ENCODE measurements around the gene THTPA.

Gene THTPA

DNA sequence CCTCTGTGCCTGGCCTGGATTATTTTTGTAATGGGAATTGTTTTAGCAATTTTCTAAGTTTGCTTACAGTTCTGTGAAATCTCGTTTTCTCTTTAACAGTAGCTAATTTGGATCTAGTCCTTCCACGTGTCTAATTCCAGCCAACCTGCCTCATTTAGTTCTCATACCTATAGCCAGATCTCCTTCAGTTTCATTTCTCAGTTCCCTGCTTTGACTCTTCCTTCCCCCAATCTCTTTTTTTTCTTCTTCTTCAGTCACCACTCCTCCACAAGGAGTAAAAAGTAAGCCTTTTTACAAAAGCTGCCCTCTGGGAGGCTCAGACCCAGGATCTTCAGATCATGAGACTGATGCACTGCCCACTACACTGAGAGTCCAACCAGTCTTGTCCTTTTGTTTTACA lies 1.4 kb downstream of the THTPA start:
- H3K4me3 Mint-ChIP-seq, result peak overlapping the region; percentile 75
- H3K36me3 Mint-ChIP-seq (ENCODE audit: low read depth), result peaks cover 30% of the 10 kb centered on the region
- H3K9me3 Mint-ChIP-seq, result no peaks in the 10 kb centered on the region
- no peaks in the 10 kb centered on the region for H3K27me3 Mint-ChIP-seq
- H3K27ac Mint-ChIP-seq, result peak overlapping the region; percentile 88
- peaks cover 58% of the 10 kb centered on the region for H3K4me1 Mint-ChIP-seq (ENCODE audit: low read depth)

DNA sequence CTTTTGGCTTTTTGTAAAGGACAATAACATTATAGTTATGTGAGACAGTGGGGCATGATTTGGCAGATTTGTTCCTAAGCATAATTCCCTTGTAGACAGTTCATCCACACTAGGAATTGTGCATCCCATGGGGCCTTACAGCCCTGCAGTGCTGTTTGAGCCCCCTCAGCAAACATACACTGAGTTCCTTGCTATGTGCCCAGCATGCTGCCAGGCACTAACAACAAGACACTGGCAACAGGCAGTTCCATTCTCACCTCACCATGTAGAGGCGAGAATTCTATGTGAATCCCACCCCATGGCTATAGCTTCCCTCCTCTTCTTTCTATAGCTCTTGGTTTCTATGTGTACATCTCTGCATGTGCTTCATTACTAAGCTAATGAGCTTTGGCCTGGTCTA lies 1.9 kb downstream of the THTPA start:
- H3K4me3 Mint-ChIP-seq, result peak overlapping the region; percentile 75

DNA sequence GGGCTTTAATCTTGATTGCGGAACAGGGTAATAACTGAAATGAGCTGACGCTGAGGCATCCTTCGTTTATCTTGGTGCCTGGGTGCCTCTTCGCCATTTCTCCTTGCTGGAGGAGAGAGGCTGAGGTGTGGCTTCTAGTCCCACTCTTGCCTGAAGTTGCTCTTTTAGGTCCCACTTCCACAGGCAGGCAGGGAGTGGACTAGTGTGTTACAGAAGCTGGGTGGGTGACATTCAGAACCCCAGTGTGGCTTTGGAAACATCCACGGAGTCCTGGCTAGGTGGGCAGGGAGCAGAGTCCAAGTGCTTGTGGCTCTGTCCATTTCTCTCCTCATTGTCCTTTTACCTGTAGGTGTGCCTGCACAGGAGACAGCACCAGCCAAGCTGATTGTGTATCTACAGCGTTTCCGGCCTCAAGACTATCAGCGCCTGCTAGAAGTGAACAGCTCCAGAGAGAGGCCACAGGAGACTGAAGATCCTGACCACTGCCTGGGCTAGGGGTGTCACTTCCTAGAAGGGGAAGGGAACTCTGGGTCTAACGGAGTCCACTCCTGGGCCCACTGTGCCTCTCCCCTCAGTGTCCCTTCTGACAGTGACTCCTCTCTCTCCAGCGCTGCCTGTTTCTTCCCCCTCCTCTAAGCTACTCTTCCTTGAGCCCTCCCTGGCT lies 2.4 kb downstream of the THTPA start:
- Mint-ChIP-seq H3K4me1 (ENCODE audit: low read depth) (peaks cover 62% of the 10 kb centered on the region), H3K36me3 (ENCODE audit: low read depth) (peaks cover 35% of the 10 kb centered on the region), H3K4me3 (peak overlapping the region; percentile 22), H3K9me3 (no peaks in the 10 kb centered on the region), H3K27me3 (no peaks in the 10 kb centered on the region), H3K27ac (peak overlapping the region; percentile 88)

More for the DNA sequence above, 1.9 kb downstream of the THTPA start:
- peaks cover 61% of the 10 kb centered on the region for H3K4me1 Mint-ChIP-seq (ENCODE audit: low read depth)
- H3K36me3 Mint-ChIP-seq (ENCODE audit: low read depth), result peaks cover 33% of the 10 kb centered on the region
- no peaks in the 10 kb centered on the region for H3K9me3 Mint-ChIP-seq
- H3K27ac Mint-ChIP-seq, result peak overlapping the region; percentile 88
- no peaks in the 10 kb centered on the region for H3K27me3 Mint-ChIP-seq

DNA sequence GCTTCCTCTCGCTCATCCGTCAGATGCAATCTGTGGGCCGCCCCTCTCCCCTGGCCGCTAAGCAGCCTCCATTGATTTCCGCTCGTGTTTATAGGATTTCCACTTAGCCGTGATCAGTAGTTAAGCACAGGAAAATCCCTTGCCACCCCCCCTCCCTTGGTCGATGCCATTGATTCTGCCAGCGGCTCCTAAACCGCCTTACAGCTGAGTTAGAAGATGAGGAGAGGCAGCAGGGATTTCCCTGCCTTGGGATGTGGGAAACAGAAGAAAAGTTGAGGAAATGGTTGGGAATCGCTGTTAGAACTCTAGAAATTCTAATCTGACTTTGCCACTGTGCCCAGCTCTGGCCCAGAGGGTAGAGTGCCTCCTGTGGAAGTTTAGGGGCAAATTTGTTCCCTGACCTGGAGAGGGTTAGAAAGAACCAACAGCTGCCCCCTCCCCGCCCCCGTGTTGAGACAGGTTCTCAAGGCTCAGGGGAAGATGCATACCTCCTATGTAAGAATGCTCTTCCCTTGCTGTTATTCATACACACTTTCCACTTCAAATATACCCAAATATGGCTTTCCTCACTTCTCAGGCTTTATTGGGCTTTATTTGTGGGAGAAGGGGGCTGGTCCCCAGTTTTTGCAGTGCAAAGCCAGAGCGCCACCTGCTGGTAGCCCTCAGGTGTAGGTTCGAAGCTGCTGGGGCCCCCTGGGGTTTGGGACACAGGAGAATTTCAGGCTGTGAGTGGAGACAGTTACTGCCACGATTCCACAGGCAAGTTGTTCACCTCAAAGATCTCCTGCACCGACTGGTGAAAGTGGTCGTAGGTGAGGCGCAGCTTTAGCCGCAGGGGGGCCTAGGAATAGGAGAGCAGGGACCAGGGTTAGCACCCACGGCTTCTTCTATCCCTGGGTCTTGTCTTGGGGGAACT lies 3.2 kb downstream of the THTPA start:
- peak overlapping the region; percentile 88 for H3K27ac Mint-ChIP-seq
- no peak overlapping the region for H3K4me3 Mint-ChIP-seq
- H3K9me3 Mint-ChIP-seq, result no peaks in the 10 kb centered on the region
- peaks cover 40% of the 10 kb centered on the region for H3K36me3 Mint-ChIP-seq (ENCODE audit: low read depth)
- no peaks in the 10 kb centered on the region for H3K27me3 Mint-ChIP-seq
- H3K4me1 Mint-ChIP-seq (ENCODE audit: low read depth), result peaks cover 62% of the 10 kb centered on the region

DNA sequence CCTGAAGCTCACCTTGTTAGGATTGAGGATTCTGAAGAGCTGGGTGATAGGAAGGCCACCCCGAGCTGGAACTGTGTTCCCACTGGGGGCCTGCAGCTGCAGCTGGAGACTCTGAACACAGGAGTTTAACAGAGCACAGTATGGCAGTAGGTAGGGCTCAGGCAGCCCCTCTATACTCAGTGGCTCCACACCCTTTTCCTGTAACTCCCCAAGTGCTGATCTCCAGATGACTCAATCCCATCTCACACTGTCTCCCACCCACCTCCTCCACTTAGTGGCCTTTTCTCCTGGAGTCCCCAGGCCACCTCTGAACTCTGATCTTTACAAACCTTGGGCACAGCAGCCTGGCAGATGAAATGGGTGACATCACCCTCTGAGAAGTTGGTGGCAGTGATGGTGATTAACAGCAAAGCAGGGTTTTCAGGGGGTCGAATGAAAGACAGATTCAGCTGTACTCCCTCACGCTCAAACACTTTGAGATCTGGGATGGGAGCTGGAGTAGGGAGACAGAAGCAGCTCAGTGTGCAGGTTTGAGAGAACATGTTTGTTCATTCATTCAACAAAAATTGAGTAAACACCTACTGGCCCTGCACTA lies 4.0 kb downstream of the THTPA start:
- Mint-ChIP-seq H3K9me3 (no peaks in the 10 kb centered on the region), H3K4me3 (no peak overlapping the region), H3K27me3 (no peaks in the 10 kb centered on the region), H3K4me1 (ENCODE audit: low read depth) (peaks cover 59% of the 10 kb centered on the region), H3K27ac (peak overlapping the region; percentile 88), H3K36me3 (ENCODE audit: low read depth) (peaks cover 45% of the 10 kb centered on the region)

DNA sequence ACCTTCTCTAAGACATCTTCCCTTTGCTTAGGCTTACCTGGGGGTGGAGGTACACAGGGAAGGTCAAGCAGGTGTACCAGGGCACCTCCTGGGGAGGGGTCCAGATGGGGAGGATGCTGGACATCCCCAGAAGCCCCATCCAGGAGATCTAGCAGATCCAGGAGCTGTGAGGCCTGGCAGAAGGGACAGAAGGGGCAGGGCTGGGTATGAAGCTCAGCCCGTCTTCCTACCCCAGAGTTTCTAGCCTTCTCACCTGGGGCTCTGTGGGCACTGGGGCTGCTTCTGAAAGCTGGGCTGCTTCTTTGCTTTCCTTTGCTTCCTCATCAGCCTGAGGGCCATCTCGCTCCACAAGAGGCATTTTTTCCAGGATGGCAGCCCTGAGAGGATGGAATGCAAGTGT lies 5.2 kb downstream of the THTPA start:
- Mint-ChIP-seq H3K4me1 (ENCODE audit: low read depth) (peaks cover 55% of the 10 kb centered on the region), H3K4me3 (no peak overlapping the region), H3K36me3 (ENCODE audit: low read depth) (peaks cover 51% of the 10 kb centered on the region), H3K9me3 (no peaks in the 10 kb centered on the region), H3K27me3 (no peaks in the 10 kb centered on the region), H3K27ac (peak overlapping the region; percentile 29)

DNA sequence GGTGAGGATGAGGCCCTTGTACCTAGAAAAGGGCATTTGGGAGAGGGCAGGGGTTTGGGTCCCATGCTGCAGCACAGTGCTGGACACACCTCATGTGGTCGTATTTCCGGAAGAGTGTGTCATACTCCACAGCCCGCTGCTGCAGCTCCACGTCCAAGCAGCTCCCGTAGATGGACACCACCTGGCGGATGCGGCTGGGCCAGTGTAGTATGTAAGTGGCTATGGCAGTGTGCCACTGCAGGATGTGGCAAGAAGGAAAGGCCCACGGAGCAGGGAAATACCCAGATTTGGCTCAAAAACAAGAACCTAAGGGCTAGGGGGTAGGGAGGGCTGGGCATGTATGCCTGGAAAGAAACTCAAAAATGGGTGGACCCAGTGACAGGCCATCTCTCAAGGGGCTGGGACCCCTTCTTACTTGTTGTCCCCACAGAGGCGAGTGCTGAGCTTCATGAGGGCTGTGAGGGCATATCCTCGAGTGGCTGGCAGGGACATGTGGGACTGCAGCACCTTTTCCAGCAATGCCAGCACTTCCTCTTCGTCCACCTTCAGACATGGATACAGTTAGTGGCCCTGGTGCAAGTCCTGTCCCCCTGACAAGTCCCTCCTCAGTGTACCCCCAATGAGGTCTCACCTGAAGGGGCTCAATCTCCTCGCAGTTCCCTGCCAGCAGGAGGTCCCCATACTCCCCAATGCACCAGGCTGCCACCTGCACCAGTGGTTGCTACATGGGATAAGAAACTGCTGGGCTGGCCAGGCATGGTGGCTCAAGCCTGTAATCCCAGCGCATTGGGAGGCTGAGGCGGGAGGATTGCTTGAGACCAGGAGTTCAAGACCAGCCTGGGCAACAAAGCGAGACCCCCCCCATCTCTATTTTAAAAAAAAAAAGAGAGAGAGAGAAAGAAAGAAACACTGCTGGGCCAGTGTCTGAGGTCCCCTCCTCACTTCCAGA lies 6.1 kb downstream of the THTPA start:
- Mint-ChIP-seq H3K27me3 (no peaks in the 10 kb centered on the region), H3K9me3 (no peaks in the 10 kb centered on the region), H3K36me3 (ENCODE audit: low read depth) (peaks cover 54% of the 10 kb centered on the region), H3K27ac (peak overlapping the region; percentile 29), H3K4me1 (ENCODE audit: low read depth) (peaks cover 54% of the 10 kb centered on the region), H3K4me3 (no peak overlapping the region)

DNA sequence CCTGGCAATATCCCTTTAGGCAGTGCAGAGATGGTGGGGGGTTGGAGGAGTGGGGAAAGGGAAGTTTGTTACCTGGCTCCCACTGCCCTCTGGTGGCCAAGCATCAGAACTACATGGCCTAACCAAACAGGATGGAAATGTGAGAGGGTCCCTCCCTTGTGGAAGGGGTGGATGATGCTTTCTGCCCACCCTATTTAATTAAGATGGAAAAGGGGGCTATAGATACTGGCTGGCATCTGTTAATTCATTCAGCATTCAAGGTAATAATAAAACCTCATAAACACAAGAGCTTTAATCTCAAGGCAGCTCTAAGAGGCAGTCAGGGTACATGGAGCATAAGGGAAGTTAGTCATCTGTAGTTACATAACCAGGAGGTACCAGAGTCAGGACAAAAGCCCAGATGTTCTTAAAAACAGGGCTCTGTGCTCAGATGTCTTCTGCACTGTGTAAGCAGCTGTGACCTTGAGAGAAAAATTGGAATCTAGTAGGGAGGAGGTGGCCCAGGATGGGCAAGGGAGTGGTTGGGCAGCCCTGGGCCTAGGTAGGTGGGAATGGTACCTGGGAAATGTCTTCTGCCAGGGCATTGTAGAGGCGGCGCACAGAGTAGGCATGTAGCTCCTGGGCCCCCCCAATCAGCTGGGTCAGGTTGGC lies 6.9 kb downstream of the THTPA start:
- no peak overlapping the region for H3K4me3 Mint-ChIP-seq
- peak overlapping the region; percentile 24 for H3K27ac Mint-ChIP-seq
- H3K27me3 Mint-ChIP-seq, result no peaks in the 10 kb centered on the region
- peaks cover 53% of the 10 kb centered on the region for H3K36me3 Mint-ChIP-seq (ENCODE audit: low read depth)
- no peaks in the 10 kb centered on the region for H3K9me3 Mint-ChIP-seq
- peaks cover 53% of the 10 kb centered on the region for H3K4me1 Mint-ChIP-seq (ENCODE audit: low read depth)

DNA sequence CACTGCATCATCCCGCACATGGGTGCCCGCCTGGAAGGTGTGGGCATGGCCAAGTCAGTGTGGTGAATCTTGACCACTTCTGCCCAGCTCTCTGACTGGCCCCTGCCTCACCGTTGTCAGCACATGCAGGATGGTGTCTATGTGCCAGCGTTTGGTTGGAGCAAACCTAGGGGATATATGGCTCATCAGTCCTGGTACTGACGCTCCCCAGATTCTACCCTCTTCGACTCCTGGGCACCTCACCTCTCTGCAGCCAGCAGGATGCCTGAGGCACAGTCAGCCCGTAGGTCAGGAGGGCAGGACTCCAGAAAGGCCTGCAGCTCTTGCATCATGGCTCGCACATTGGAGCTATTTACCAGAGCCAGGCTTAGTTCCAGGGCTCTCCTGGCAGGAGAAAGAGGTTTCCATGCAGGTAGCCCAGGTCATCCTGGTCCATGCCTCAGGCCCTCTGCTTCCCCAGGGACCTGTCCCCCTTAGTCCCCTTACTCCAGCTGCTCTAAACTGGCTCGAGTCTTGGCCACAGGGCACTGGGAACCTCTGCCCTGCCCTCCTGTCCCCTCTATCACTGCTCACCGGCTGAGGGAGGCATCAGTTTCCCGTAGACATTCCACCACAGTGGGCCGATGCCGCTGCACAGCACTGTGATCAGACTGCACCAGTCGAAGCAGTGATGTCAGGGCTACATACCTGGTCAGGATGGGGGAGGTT lies 7.6 kb downstream of the THTPA start:
- H3K27me3 Mint-ChIP-seq, result no peaks in the 10 kb centered on the region
- no peaks in the 10 kb centered on the region for H3K9me3 Mint-ChIP-seq
- H3K36me3 Mint-ChIP-seq (ENCODE audit: low read depth), result peaks cover 50% of the 10 kb centered on the region
- peaks cover 55% of the 10 kb centered on the region for H3K4me1 Mint-ChIP-seq (ENCODE audit: low read depth)
- no peak overlapping the region for H3K27ac Mint-ChIP-seq
- no peak overlapping the region for H3K4me3 Mint-ChIP-seq

DNA sequence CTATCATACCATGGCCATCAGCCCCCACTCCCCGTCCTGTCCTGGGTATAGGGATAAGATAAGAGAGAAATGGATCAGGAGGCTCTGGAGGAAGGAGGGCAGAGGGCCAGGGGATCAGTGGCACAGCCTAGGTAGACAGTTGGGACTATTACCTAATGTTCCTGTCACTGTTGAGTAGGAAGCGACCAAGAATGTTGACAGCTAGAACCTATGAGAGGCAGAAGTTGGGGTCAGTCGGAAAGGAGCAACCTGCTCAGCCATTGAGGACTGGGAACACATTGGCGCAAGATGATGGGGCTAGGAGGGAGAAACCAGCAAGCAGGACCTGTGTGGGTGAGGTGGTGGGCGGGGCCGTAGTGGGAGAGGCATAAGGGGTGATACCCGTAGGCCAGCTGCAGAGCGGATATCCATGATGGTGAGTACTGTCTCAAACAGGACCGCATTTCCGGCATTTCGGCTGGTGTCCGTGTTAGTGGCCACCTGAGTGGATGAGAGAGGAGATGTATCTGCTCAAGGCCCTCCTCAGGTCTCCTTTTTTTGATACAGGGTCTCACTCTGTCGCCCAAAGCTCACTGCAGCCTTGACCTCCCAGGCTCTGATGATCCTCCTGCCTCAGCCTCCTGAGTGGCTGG lies 8.2 kb downstream of the THTPA start:
- Mint-ChIP-seq H3K9me3 (no peaks in the 10 kb centered on the region), H3K4me3 (no peak overlapping the region), H3K4me1 (ENCODE audit: low read depth) (peaks cover 54% of the 10 kb centered on the region), H3K27me3 (no peaks in the 10 kb centered on the region), H3K27ac (no peak overlapping the region), H3K36me3 (ENCODE audit: low read depth) (peaks cover 48% of the 10 kb centered on the region)

DNA sequence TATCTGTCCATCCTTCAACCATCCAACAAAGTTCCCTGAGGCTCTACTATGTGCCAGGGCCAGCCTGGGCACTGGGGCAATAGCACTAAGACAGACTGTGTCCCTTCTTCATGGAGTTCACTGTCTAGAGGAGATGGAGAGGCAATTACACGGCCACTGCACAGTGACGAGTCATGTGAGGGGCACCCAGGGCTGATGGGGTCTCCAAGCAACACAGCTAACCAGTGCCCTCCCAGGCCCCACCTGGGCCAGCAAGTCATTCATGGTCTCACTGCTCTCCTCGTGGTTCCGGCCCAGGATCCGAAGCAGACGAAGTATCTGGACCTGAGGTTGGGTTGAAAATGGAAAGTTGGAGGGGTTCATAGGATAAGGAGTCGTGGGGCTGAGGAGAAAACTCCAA lies 8.8 kb downstream of the THTPA start:
- H3K4me3 Mint-ChIP-seq, result no peak overlapping the region
- H3K9me3 Mint-ChIP-seq, result no peaks in the 10 kb centered on the region
- no peaks in the 10 kb centered on the region for H3K27me3 Mint-ChIP-seq
- no peak overlapping the region for H3K27ac Mint-ChIP-seq
- H3K4me1 Mint-ChIP-seq (ENCODE audit: low read depth), result peaks cover 48% of the 10 kb centered on the region
- peaks cover 42% of the 10 kb centered on the region for H3K36me3 Mint-ChIP-seq (ENCODE audit: low read depth)

DNA sequence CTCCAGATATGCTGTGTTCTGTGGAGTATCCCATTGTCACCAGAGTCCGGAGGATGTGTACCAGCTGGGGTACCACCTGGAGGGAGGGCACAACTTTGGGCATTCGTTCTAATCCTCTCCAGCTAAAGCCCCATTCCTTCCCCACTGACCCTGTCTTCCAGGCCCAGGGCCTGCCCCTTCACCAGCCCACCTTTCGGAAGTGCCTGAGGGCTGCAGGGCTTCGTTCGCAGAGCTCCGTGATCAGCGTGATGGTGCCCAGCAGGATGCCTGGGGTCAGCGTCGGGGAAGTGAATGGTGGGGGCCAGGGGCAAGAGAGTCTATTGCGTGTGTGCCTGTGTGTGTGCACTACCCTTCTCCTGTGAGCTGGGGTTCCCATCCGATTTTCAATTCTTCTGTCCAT lies 9.6 kb downstream of the THTPA start:
- Mint-ChIP-seq H3K27me3 (no peaks in the 10 kb centered on the region), H3K27ac (no peak overlapping the region), H3K9me3 (no peaks in the 10 kb centered on the region), H3K36me3 (ENCODE audit: low read depth) (peaks cover 36% of the 10 kb centered on the region), H3K4me3 (no peak overlapping the region), H3K4me1 (ENCODE audit: low read depth) (peaks cover 41% of the 10 kb centered on the region)

DNA sequence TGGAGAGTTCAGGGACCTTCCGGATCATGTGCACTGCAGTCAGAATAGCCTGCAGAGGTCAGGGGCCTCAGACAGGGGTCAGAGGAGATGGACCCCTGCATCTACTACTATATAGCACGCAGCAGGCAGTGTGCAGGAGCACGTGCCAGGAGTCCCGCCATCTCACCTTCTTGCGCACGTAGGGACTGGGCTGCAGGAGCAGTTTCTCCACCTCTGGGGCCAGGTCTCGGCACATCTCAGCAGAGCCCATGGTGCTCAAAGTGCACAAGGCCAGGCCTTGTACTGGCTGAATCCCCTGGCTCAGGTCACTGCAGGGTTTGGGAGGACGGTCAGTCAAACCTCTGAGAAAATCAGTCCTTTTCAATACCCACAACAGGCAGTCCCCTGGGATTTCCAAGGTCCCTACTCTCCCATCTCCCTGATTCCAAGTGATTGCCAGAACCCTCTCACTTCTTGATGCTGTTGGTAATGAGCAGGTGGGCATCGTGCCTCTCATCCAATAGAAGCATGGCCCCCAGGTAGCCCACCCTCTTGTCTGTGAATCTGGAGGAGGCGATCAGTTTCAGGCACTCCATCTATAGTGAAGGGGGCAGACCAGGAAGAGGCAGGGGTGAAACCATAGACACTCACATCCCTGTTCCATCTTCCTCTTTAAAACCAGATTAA lies 10.2 kb downstream of the THTPA start:
- peak overlapping the region; percentile 100 for H3K4me3 Mint-ChIP-seq
- H3K36me3 Mint-ChIP-seq (ENCODE audit: low read depth), result peaks cover 36% of the 10 kb centered on the region
- H3K27ac Mint-ChIP-seq, result peak overlapping the region; percentile 100
- H3K9me3 Mint-ChIP-seq, result no peaks in the 10 kb centered on the region
- H3K4me1 Mint-ChIP-seq (ENCODE audit: low read depth), result peaks cover 36% of the 10 kb centered on the region
- no peaks in the 10 kb centered on the region for H3K27me3 Mint-ChIP-seq
